Tibial nerve (tissue), 4 donors: ENCODE results near the gene POLDIP2.

Experiments
- EP300 ChIP-seq, 2 donors: sonication (generic); formaldehyde crosslinking; IDR thresholded peaks; one replicate each; pipeline ENCODE4 v1.6.1; 2017; ENCODE audit warnings: antibody characterized with exemption in 2 of 2, mild to moderate bottlenecking in 1 of 2
- POLR2A ChIP-seq, 2 donors: fragments of 450-650 bp; IDR thresholded peaks; one replicate each; pipeline ENCODE4 v1.6.1; 2017; ENCODE audit warnings: antibody characterized with exemption in 2 of 2, mild to moderate bottlenecking in 2 of 2, moderate library complexity in 2 of 2
- TF ChIP-seq, protein P1 (sequence below), 5 experiments: fragments of 200-600 bp in 3 of 5; fragments of 450-650 bp in 2 of 5; sonication (generic) in 3 of 5; IDR thresholded peaks; one replicate each; pipeline ENCODE4 v1.5.1; 2016 to 2019; ENCODE audit warnings: antibody characterized with exemption in 5 of 5, mild to moderate bottlenecking in 3 of 5, moderate library complexity in 2 of 5

- no peak for TF ChIP-seq POLR2A (IDR thresholded peaks at IDR 0.05)
- TF ChIP-seq, protein P1, sequence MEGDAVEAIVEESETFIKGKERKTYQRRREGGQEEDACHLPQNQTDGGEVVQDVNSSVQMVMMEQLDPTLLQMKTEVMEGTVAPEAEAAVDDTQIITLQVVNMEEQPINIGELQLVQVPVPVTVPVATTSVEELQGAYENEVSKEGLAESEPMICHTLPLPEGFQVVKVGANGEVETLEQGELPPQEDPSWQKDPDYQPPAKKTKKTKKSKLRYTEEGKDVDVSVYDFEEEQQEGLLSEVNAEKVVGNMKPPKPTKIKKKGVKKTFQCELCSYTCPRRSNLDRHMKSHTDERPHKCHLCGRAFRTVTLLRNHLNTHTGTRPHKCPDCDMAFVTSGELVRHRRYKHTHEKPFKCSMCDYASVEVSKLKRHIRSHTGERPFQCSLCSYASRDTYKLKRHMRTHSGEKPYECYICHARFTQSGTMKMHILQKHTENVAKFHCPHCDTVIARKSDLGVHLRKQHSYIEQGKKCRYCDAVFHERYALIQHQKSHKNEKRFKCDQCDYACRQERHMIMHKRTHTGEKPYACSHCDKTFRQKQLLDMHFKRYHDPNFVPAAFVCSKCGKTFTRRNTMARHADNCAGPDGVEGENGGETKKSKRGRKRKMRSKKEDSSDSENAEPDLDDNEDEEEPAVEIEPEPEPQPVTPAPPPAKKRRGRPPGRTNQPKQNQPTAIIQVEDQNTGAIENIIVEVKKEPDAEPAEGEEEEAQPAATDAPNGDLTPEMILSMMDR (IDR thresholded peaks at IDR 0.05): no peak
- no peak for TF ChIP-seq EP300 (IDR thresholded peaks at IDR 0.05)
Observed at GRCh38 chr17:28357901-28358197, 522 bp upstream of the POLDIP2 start.
